Naive B cell (primary cell): ENCODE data around the gene RCCD1. TPM values are rescaled to one million over a fixed set of nuclear protein-coding genes. Genes with fewer than 3 reads are reported as not detected.
"Not testable (repeated sequence)": the region's sequence is repeated elsewhere in the genome, so short reads cannot be mapped to it uniquely, and the experiment has no call there.

ENCODE experiments used
- ATAC-seq, 2 donors: fragments of 150-1000 bp; cut with Tn5 transposase; 2 replicates each; pipeline ENCODE4 v1.10.0; 2021; ENCODE audit warnings: low read depth in 2 of 2, mild to moderate bottlenecking in 2 of 2, moderate library complexity in 2 of 2
- DNase-seq: peaks from one replicate; pipeline ENCODE4 v3.0.0; 2022
- H3K27ac Mint-ChIP-seq, 6 donors: one replicate each; pipeline ENCODE4 v1.8.0; 2020 to 2022; ENCODE audit warnings: mild to moderate bottlenecking in 6 of 6, mixed read lengths in 6 of 6, moderate library complexity in 5 of 6, inconsistent platforms in 2 of 6
- H3K27me3 Mint-ChIP-seq, 3 donors: one replicate each; pipeline ENCODE4 v1.8.0; 2021 to 2022; ENCODE audit warnings: mixed read lengths in 3 of 3, mild to moderate bottlenecking in 1 of 3
- H3K36me3 Mint-ChIP-seq, 2 donors: one replicate each; pipeline ENCODE4 v1.8.0; 2020 to 2022; ENCODE audit warnings: mixed read lengths in 2 of 2, inconsistent platforms in 1 of 2, mild to moderate bottlenecking in 1 of 2
- H3K4me1 Mint-ChIP-seq, 3 donors: one replicate each; pipeline ENCODE4 v1.8.0; 2020 to 2022; ENCODE audit warnings: mixed read lengths in 3 of 3, inconsistent platforms in 1 of 3, mild to moderate bottlenecking in 1 of 3, moderate library complexity in 1 of 3
- H3K4me3 Mint-ChIP-seq, 8 donors: one replicate each; pipeline ENCODE4 v1.8.0; 2020 to 2022; ENCODE audit warnings: mild to moderate bottlenecking in 8 of 8, mixed read lengths in 8 of 8, moderate library complexity in 8 of 8, inconsistent platforms in 2 of 8
- H3K9me3 Mint-ChIP-seq, 7 donors: one replicate each; pipeline ENCODE4 v1.8.0; 2020 to 2022; ENCODE audit warnings: mixed read lengths in 7 of 7, mild to moderate bottlenecking in 5 of 7, inconsistent platforms in 2 of 7, moderate library complexity in 1 of 7
- polyA plus RNA-seq, 6 donors: library from polyadenylated mRNA; unstranded; fragments of 300-500 nt; fragmentation: Illumina TruSeq; gene quantifications; one replicate each; pipeline ENCODE4 v1.2.3, GENCODE V29; 2021; ENCODE audit warnings: low read depth in 6 of 6

RCCD1 gene, protein sequence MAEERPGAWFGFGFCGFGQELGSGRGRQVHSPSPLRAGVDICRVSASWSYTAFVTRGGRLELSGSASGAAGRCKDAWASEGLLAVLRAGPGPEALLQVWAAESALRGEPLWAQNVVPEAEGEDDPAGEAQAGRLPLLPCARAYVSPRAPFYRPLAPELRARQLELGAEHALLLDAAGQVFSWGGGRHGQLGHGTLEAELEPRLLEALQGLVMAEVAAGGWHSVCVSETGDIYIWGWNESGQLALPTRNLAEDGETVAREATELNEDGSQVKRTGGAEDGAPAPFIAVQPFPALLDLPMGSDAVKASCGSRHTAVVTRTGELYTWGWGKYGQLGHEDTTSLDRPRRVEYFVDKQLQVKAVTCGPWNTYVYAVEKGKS
- 1 to 10 TPM; 4.0 to 6.6 (median 5.2) TPM for polyA plus RNA-seq

DNA sequence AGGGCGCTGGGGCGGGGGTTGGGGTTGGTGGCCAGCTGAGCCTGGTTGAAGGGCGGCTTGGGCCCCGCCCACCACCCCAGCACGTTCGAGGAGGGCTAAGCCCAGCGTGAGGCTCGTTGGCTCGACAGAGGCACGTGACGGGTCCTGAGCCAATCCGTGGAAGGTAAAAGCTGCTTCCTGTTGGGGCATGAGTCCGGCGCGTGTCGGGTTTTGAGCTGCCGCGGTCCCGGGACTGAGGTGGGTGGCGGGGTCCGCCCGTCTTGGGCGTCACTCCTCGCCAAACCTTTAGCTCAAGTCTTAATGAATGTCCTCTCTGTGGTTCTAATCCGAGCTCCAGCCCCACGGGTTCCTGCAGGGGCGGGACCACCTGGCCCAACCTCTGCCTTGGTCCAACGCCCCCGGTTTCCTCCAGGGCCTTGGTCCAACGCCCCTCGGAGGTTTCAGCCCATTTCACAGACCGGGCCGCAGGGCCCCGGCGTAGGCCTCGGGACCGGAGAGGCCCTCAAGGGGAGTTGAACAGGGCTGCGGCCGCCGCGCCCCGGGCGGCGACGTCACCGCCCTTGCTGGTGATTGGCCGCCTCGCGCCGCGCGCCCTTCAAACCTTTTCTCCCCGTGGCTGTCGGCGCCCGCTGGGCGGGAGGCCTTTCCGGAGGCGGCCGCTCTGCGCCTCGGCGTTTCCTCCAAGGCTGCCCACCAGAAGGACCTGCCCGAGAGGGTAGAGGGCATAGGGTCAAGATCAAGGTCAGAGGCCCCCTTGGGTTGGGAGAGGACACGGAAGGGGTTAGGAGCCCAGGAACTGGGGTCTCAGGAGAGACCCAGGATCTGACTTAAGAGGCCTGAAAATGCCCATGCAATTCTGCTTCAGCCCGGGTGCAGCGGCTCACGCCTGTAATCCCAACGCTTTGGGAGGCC is at the start of gene RCCD1:
Gene RCCD1 (plus strand): TSS at position 173 of the 912 bp plus-strand sequence. CDS start 1,851 bp downstream, outside the sequence.
- no peaks in the 10 kb centered on the region for H3K9me3 Mint-ChIP-seq
- ATAC-seq (peak; percentile 92 to 96), DNase-seq (peak; percentile 88)
- H3K27me3 Mint-ChIP-seq: no peaks in the 10 kb centered on the region
- H3K4me3 Mint-ChIP-seq: peak within 1 kb of the TSS; percentile 78 to 94 (median 90)
- peaks cover 5 to 8% of the 10 kb centered on the region in 2 donors for H3K36me3 Mint-ChIP-seq
- H3K27ac Mint-ChIP-seq: peak within 1 kb of the TSS; percentile 85 to 98 (median 96)
- H3K4me1 Mint-ChIP-seq: peaks cover 10 to 20% (median 17%) of the 10 kb centered on the region in 3 donors

DNA sequence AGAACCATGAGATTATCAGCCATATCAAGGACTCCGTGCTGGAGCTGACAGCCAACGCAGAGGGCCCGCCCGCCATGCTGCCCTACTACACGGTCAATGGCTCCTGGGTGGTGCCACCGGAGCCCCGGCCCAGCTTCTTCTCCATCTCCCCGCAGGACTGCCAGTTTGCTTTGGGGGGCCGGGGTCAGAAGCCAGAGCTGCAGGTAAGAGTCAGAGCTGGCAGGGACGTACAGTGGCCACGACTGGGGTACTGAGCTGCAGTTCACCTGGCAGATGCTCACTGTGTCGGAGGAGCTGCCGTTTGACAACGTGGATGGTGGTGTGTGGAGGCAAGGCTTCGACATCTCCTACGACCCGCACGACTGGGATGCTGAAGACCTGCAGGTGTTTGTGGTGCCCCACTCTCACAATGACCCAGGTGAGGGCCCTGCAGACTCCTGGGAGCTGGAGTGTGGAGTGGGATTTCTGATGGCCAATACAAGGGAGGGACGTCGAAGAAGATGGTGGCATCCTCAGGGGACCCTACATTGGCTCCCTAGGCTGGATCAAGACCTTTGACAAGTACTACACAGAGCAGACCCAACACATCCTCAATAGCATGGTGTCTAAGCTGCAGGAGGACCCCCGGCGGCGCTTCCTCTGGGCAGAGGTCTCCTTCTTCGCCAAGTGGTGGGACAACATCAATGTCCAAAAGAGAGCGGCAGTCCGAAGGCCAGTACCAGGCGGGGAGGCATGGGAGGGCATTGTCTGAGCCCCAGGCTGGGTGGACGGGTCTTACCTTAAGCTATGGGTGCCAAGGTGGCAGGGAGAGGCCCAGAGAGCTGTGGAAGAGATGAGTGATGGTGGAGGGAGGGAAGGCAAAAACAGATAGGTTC is 49.1 kb upstream of the RCCD1 start:
- DNase-seq: no peak
- Mint-ChIP-seq H3K27ac (no peak overlapping the region), H3K27me3 (no peaks in the 10 kb centered on the region), H3K9me3 (no peaks in the 10 kb centered on the region), H3K4me3 (peak overlapping the region in 3 of 8 donors; percentile 32 to 84 (median 37)), H3K36me3 (peaks cover 14 to 21% of the 10 kb centered on the region in 2 donors), H3K4me1 (peaks cover 25 to 29% (median 28%) of the 10 kb centered on the region in 3 donors)
- no peak for ATAC-seq

DNA sequence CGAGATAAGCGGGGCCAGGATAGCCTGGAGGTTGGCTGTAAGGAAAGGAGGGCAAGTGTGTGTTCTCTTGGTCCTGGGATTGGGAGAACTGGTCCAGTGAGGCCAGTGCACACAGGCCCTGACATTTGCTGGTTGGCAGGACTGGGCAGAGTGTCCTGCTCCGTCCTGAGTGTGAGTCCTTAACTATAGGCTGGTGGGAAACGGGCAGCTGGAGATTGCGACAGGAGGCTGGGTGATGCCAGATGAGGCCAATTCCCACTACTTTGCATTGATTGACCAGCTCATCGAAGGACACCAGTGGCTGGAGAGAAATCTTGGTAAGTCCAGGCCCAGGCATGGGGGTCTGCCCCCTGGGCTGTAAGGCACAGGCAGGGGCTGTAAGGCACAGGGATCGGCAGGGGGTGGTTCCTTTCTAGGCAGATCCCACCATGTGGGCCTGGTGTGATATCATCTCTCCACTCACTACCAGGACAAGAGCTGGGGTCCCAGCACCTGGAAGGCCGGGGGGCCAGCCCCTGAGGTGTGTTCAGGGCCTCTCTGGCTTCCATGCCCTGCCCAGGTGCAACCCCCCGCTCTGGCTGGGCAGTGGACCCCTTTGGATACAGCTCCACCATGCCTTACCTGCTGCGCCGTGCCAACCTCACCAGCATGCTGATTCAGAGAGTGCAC is 48.4 kb upstream of the RCCD1 start:
- Mint-ChIP-seq H3K4me1 (peaks cover 22 to 25% (median 24%) of the 10 kb centered on the region in 3 donors), H3K9me3 (no peaks in the 10 kb centered on the region), H3K4me3 (peak overlapping the region in 2 of 8 donors; percentile 12 to 29), H3K27me3 (no peaks in the 10 kb centered on the region), H3K36me3 (peaks cover 14 to 21% of the 10 kb centered on the region in 2 donors), H3K27ac (no peak overlapping the region)
- DNase-seq: no peak
- ATAC-seq: no peak

DNA sequence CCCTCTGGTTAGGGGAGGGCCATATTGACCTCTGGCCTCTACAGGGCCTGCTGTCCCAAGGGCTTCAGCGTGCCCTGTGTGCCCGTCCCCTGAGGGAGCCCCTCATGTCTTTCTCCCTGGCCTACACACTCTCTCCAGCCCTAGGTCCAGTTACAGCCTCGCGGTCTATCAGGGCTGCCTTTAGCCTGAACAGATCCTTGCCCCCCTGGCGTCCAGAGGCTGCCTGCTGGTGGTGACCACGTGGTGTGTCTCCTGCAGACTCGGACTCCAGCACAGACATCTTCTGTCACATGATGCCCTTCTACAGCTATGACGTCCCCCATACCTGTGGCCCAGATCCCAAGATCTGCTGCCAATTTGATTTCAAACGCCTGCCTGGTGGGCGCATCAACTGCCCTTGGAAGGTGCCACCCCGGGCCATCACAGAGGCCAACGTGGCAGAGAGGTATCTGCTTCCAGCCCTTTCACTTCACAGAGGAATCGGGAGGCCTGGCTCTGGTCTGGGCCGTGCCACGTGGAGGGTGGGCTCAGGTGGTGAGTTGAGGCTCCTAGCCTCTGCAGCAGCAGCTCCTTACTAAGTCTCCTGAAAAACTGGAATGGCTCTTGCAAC is 47.5 kb upstream of the RCCD1 start:
- DNase-seq (no peak), ATAC-seq (no peak)
- Mint-ChIP-seq H3K9me3 (no peaks in the 10 kb centered on the region), H3K4me1 (peaks cover 14 to 17% (median 16%) of the 10 kb centered on the region in 3 donors), H3K4me3 (peak overlapping the region in 1 of 8 donors; percentile 38), H3K27ac (peak overlapping the region in 2 of 6 donors; percentile 4 to 79), H3K27me3 (no peaks in the 10 kb centered on the region), H3K36me3 (peaks cover 14 to 21% of the 10 kb centered on the region in 2 donors)

DNA sequence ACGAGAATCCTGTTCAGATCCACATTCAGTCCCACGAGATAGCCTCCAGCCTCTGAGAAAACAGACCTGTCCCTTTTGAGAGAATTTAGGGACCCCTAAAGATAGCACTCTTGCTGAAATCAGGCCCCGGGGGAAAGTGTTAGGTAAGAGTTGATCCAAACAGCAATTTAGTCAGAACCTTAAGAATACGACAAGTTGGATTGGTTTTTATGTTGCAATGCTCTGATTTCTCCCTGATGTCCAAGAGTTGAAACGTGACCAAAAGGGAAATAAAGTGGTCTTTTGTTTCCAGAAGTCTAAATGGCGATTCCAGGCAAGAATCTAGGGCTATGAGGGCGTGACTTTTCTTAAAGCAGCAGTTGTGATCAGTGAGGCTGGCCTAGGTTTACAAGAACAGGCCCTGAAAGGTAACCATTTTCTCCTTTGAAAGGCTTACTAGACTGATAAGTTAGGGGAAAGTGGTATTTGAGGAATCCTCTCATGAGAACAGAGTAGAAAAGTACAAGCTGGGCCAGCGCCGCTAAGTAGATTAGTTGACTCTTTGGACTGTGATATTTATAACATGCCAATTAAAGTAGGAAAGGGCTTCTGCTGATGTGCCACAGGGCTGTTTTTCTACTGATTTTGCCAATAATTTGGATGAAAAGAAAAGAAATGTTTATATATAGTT is 46.7 kb upstream of the RCCD1 start:
- Mint-ChIP-seq H3K36me3 (peaks cover 14 to 21% of the 10 kb centered on the region in 2 donors), H3K27ac (peak overlapping the region in 1 of 6 donors; percentile 11), H3K27me3 (no peaks in the 10 kb centered on the region), H3K9me3 (no peaks in the 10 kb centered on the region), H3K4me1 (peaks cover 12 to 17% (median 15%) of the 10 kb centered on the region in 3 donors), H3K4me3 (peak overlapping the region in 1 of 8 donors; percentile 47)
- DNase-seq (no peak), ATAC-seq (no peak)

DNA sequence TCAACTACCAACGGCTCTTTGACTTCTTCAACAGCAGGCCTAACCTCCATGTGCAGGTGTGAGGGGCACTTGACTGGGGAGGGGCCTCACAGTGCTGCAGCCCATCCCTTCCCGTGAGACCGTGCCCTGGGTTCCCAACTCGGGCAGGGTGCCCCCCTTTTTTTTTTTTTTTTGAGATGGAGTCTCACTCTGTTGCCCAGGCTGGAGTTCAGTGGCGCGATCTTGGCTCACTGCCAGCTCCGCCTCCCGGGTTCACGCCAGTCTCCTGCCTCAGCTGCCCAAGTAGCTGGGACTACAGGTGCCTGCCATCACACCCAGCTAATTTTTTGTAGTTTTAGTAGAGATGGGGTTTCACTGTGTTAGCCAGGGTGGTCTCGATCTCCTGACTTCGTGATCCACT is 45.2 kb upstream of the RCCD1 start:
- peak overlapping the region in 1 of 6 donors; percentile 85 for H3K27ac Mint-ChIP-seq
- not testable (repeated sequence) for ATAC-seq, H3K4me1 Mint-ChIP-seq, H3K4me3 Mint-ChIP-seq, DNase-seq, H3K27me3 Mint-ChIP-seq, H3K9me3 Mint-ChIP-seq
- H3K36me3 Mint-ChIP-seq: peaks cover 14 to 21% of the 10 kb centered on the region in 2 donors

DNA sequence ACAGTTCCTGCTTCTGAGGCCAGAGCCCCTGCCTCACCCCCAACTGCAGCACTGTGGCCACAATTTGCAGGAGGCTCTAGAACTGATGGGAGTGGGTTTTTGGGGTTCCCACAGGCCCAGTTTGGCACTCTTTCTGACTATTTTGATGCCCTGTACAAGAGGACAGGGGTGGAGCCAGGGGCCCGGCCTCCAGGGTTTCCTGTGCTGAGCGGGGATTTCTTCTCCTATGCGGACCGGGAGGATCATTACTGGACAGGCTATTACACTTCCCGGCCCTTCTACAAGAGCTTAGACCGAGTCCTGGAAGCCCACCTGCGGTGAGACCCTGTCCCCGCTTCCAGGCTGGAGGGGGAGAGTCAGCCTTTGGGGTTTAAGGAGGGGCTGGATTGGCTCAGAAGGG is 44.7 kb upstream of the RCCD1 start:
- Mint-ChIP-seq H3K4me3 (no peak overlapping the region), H3K27me3 (no peaks in the 10 kb centered on the region), H3K36me3 (peaks cover 14 to 21% of the 10 kb centered on the region in 2 donors), H3K9me3 (no peaks in the 10 kb centered on the region), H3K4me1 (peaks cover 3 to 9% (median 6%) of the 10 kb centered on the region in 3 donors), H3K27ac (no peak overlapping the region)
- DNase-seq (no peak), ATAC-seq (no peak)

DNA sequence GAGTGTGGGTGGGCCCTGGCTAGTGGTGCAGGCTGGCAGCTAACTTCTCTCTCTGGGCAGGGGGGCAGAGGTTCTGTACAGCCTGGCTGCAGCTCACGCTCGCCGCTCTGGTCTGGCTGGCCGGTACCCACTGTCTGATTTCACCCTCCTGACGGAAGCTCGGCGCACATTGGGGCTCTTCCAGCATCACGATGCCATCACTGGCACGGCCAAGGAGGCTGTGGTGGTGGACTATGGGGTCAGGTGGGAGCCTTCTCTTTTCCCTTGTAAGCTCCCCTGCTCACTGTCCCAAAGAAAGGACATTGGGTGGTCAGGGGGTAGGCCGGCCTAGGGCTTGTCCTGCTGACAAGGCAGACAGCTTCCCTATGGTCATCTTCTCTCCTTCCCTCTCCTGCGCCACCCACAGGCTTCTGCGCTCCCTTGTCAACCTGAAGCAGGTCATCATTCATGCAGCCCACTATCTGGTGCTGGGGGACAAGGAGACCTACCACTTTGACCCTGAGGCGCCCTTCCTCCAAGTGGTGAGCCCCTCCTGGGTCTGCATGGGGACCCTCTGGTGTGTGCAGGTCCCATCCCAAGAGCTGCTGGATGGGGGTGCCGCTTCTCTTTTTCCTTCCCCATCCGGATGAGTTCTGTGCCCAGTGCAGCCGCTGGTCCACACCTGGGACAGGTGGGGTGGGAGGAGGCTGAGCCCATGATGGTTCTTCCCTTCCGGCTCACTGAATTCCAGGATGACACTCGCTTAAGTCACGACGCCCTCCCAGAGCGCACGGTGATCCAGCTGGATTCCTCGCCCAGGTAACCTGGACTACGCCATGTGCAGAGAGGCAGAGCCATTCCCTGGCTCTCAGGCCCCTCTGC is 44.0 kb upstream of the RCCD1 start:
- Mint-ChIP-seq H3K4me3 (no peak overlapping the region), H3K36me3 (peaks cover 7 to 15% of the 10 kb centered on the region in 2 donors), H3K4me1 (peaks cover 4 to 9% (median 8%) of the 10 kb centered on the region in 3 donors), H3K27ac (no peak overlapping the region), H3K9me3 (no peaks in the 10 kb centered on the region), H3K27me3 (no peaks in the 10 kb centered on the region)
- DNase-seq (no peak), ATAC-seq (no peak)

DNA sequence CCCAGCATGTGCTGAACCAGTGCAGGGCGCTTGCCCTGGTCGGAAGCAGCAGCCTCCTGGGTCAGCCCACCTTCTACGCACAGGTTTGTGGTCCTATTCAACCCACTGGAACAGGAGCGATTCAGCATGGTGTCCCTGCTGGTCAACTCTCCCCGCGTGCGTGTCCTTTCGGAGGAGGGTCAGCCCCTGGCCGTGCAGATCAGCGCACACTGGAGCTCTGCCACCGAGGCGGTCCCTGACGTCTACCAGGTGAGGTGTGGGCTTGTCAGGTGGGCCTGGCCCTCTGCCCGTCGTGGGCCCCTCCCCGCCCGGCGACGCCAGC is 43.4 kb upstream of the RCCD1 start:
- Mint-ChIP-seq H3K36me3 (peaks cover 1 to 10% of the 10 kb centered on the region in 2 donors), H3K4me1 (peaks cover 8 to 9% (median 9%) of the 10 kb centered on the region in 3 donors), H3K9me3 (no peaks in the 10 kb centered on the region), H3K4me3 (no peak overlapping the region), H3K27me3 (no peaks in the 10 kb centered on the region), H3K27ac (no peak overlapping the region)
- DNase-seq: no peak
- no peak for ATAC-seq

DNA sequence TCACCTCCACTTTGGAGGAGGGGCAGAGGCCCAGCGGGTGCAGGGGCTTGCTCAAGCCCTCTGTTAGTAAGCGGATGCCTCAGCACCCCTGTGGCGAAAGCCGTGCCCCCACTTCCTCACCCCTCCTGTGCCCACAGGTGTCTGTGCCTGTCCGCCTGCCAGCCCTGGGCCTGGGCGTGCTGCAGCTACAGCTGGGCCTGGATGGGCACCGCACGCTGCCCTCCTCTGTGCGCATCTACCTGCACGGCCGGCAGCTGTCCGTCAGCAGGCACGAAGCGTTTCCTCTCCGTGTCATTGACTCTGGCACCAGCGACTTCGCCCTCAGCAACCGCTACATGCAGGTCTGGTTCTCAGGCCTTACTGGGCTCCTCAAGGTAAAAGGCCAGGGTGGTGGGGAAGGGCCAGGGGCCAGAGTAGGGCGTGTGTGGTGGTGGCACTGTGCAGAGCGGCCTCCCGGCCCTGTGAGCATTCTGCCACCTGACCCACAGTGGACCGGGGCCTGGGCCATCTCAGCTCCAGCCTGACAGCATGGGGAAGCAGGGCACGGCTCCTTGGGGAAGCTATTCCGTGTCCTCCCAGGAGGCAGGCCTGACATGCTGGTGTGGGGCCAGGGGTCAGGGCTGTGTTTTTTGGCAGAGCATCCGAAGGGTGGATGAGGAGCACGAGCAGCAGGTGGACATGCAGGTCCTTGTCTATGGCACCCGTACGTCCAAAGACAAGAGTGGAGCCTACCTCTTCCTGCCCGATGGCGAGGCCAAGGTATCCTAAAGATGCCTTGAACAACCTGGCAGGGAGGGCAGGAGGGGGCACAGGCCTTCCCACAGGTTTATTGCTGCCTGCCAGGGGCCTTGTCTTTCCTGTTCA is 42.5 kb upstream of the RCCD1 start:
- no peak for DNase-seq
- Mint-ChIP-seq H3K4me3 (no peak overlapping the region), H3K4me1 (peaks cover 8 to 12% (median 9%) of the 10 kb centered on the region in 3 donors), H3K36me3 (peaks cover 8 to 18% of the 10 kb centered on the region in 2 donors), H3K9me3 (no peaks in the 10 kb centered on the region), H3K27me3 (no peaks in the 10 kb centered on the region), H3K27ac (no peak overlapping the region)
- ATAC-seq: no peak
